Endodermal cell (in vitro differentiated cells): Measurements from ENCODE around the gene SPTAN1. TPM values are rescaled to one million over a fixed set of nuclear protein-coding genes. Genes with fewer than 3 reads are reported as not detected.

Experiments
- DNase-seq: peaks from one replicate; pipeline ENCODE4 v3.0.0-alpha.2; 2017
- H3K27ac ChIP-seq: 2 replicates; pipeline ENCODE4 v1.5.1; 2013; ENCODE audit warnings: mild to moderate bottlenecking, low read depth, low read length, moderate library complexity
- H3K27me3 ChIP-seq: 2 replicates; pipeline ENCODE4 v1.6.1; 2013; ENCODE audit warnings: mild to moderate bottlenecking, low read length, moderate library complexity; ENCODE audit not compliant: insufficient read depth, control insufficient read depth, poor library complexity, severe bottlenecking
- H3K36me3 ChIP-seq: 2 replicates; pipeline ENCODE4 v1.7.0; 2013; ENCODE audit warnings: mild to moderate bottlenecking, low read length, moderate library complexity; ENCODE audit not compliant: control insufficient read depth, insufficient read depth
- H3K4me1 ChIP-seq: one replicate; pipeline ENCODE4 v1.7.0; 2013; ENCODE audit warnings: low read length; ENCODE audit not compliant: control insufficient read depth, insufficient read depth
- H3K4me3 ChIP-seq: 2 replicates; pipeline ENCODE4 v1.5.1; 2013; ENCODE audit warnings: mild to moderate bottlenecking, low read length, moderate library complexity
- H3K9ac ChIP-seq: 2 replicates; pipeline ENCODE4 v1.6.1; 2013; ENCODE audit warnings: mild to moderate bottlenecking, low read length, moderate library complexity; ENCODE audit not compliant: poor library complexity, severe bottlenecking; ENCODE audit errors: extremely low read depth
- H3K9me3 ChIP-seq: 2 replicates; pipeline ENCODE4 v1.6.1; 2013; ENCODE audit warnings: mild to moderate bottlenecking, low read length, moderate library complexity; ENCODE audit not compliant: control insufficient read depth
- H3K27ac Mint-ChIP-seq: 2 replicates; pipeline ENCODE4 v1.8.0; 2020; ENCODE audit warnings: mixed read lengths
- H3K27me3 Mint-ChIP-seq: 2 replicates; pipeline ENCODE4 v1.8.0; 2021; ENCODE audit warnings: mild to moderate bottlenecking, mixed read lengths; ENCODE audit not compliant: insufficient read depth
- H3K36me3 Mint-ChIP-seq: 2 replicates; pipeline ENCODE4 v1.8.0; 2020; ENCODE audit warnings: low read depth, mixed read lengths
- H3K4me1 Mint-ChIP-seq: 2 replicates; pipeline ENCODE4 v1.8.0; 2020; ENCODE audit warnings: mixed read lengths
- H3K4me3 Mint-ChIP-seq: 2 replicates; pipeline ENCODE4 v1.8.0; 2020; ENCODE audit warnings: mild to moderate bottlenecking, moderate library complexity, mixed read lengths
- H3K9me3 Mint-ChIP-seq: 2 replicates; pipeline ENCODE4 v1.8.0; 2020; ENCODE audit warnings: mild to moderate bottlenecking, mixed read lengths
- CTCF ChIP-seq: fragments of 200-600 bp; sonication (generic); conservative IDR thresholded peaks from 2 replicates; pipeline ENCODE4 v1.5.0; 2021; ENCODE audit warnings: antibody characterized with exemption, mild to moderate bottlenecking
- WGBS, 2 experiments: methylation state at CpG; one replicate each; pipeline versions ENCODE4 v1.1.5 to v1.1.7; 2013; ENCODE audit warnings: missing lambda C conversion rate in 2 of 2, mixed read lengths in 1 of 2; ENCODE audit not compliant: insufficient coverage in 1 of 2, insufficient read length in 1 of 2; 5-methylcytosine and 5-hydroxymethylcytosine counted together
- total RNA-seq, 2 donors: library from RNA; stranded (reverse); fragmentation: NEBNext Ultra II Directional in 1 of 2; extraction: Animal tissue kit (Norgen Biotek cat#: 25700) in 1 of 2; gene quantifications; 2 replicates in 1 of 2; 3 replicates in 1 of 2; pipeline ENCODE4 v1.2.1, GENCODE V29; 2021

The SPTAN1 gene
- total RNA-seq, 2 donors from 2014 or later, result 309 to 319 TPM

GRCh38 chr9:128532581-128532980, 19.8 kb upstream of the SPTAN1 start:
- Histone ChIP-seq H3K9ac (no peak overlapping the region), H3K27me3 (no peaks in the 10 kb centered on the region), H3K4me1 (no peaks in the 10 kb centered on the region), H3K9me3 (no peaks in the 10 kb centered on the region), H3K36me3 (peaks cover 32% of the 10 kb centered on the region), H3K4me3 (no peak overlapping the region), H3K27ac (no peak overlapping the region)
- H3K4me3 Mint-ChIP-seq, result no peak overlapping the region
- 96 to 100% methylated on average over 2 to 4 of the region's 4 CpGs for WGBS, 2 experiments
- no peaks in the 10 kb centered on the region for H3K9me3 Mint-ChIP-seq
- DNase-seq, result no peak
- peaks cover 48% of the 10 kb centered on the region for H3K36me3 Mint-ChIP-seq
- no peak for TF ChIP-seq CTCF
- H3K27me3 Mint-ChIP-seq, result no peaks in the 10 kb centered on the region
- H3K27ac Mint-ChIP-seq, result no peak overlapping the region
- no peaks in the 10 kb centered on the region for H3K4me1 Mint-ChIP-seq

GRCh38 chr9:128540634-128541360, 11.6 kb upstream of the SPTAN1 start:
- WGBS, 2 experiments, result 89 to 100% methylated on average over 1 to 3 of the region's 3 CpGs
- H3K4me3 Mint-ChIP-seq, result no peak overlapping the region
- no peaks in the 10 kb centered on the region for H3K4me1 ChIP-seq
- H3K36me3 Mint-ChIP-seq, result peaks cover 48% of the 10 kb centered on the region
- DNase-seq, result no peak
- no peak overlapping the region for H3K27ac ChIP-seq
- no peaks in the 10 kb centered on the region for H3K9me3 Mint-ChIP-seq
- no peak overlapping the region for H3K4me3 ChIP-seq
- TF ChIP-seq CTCF, result no peak
- no peaks in the 10 kb centered on the region for H3K4me1 Mint-ChIP-seq
- no peak overlapping the region for H3K27ac Mint-ChIP-seq
- no peaks in the 10 kb centered on the region for H3K27me3 Mint-ChIP-seq
- H3K9ac ChIP-seq, result no peak overlapping the region
- H3K9me3 ChIP-seq, result no peaks in the 10 kb centered on the region
- H3K27me3 ChIP-seq, result no peaks in the 10 kb centered on the region
- H3K36me3 ChIP-seq, result peaks cover 58% of the 10 kb centered on the region

GRCh38 chr9:128546504-128546903, 5.9 kb upstream of the SPTAN1 start:
- peaks cover 21% of the 10 kb centered on the region for H3K4me1 Mint-ChIP-seq
- Histone ChIP-seq H3K4me1 (peaks cover 14% of the 10 kb centered on the region), H3K4me3 (no peak overlapping the region), H3K27ac (no peak overlapping the region), H3K36me3 (peaks cover 8% of the 10 kb centered on the region), H3K9ac (no peak overlapping the region), H3K9me3 (no peaks in the 10 kb centered on the region), H3K27me3 (no peaks in the 10 kb centered on the region)
- H3K27me3 Mint-ChIP-seq, result no peaks in the 10 kb centered on the region
- H3K36me3 Mint-ChIP-seq, result peaks cover 7% of the 10 kb centered on the region
- no peak overlapping the region for H3K4me3 Mint-ChIP-seq
- WGBS, 2 experiments, result 93 to 97% methylated on average over 3 of the region's 3 CpGs
- no peaks in the 10 kb centered on the region for H3K9me3 Mint-ChIP-seq
- no peak for TF ChIP-seq CTCF
- H3K27ac Mint-ChIP-seq, result no peak overlapping the region
- no peak for DNase-seq
